ENCODE data around the gene VSIG10L. TPM values are rescaled to one million over a fixed set of nuclear protein-coding genes. Genes with fewer than 3 reads are reported as not detected.

VSIG10L gene
- total RNA-seq, 2 experiments from 2014 or later = 0.09 to 1.6 TPM

GRCh38 chr19:51331193-51331592 lies 10.7 kb downstream of the VSIG10L start:
- CTCF ChIA-PET (ENCODE audit: unreplicated experiment) = no interaction called here
- intact Hi-C loops (cut with micrococcal nuclease; ENCODE audit: unreplicated experiment) = loop anchor here (10.0 kb wide), 1 partner anchor 324 kb away; no protein-coding TSS in a partner anchor
- Histone ChIP-seq H2AFZ (ENCODE audit: low read length) (no peak overlapping the region), H3K9me3 (ENCODE audit: low read length) (no peaks in the 10 kb centered on the region), H4K20me1 (ENCODE audit: insufficient read depth, low read length) (no peaks in the 10 kb centered on the region), H3K4me2 (ENCODE audit: low read length) (no peak overlapping the region), H3K9me2 (ENCODE audit: insufficient read depth, low read length) (no peaks in the 10 kb centered on the region), H3K79me2 (ENCODE audit: insufficient read depth, low read depth, low read length) (no peaks in the 10 kb centered on the region), H3K27ac (ENCODE audit: low read depth, low read length, poor library complexity, severe bottlenecking) (no peak overlapping the region), H3K36me3 (ENCODE audit: insufficient read depth, low read length) (no peaks in the 10 kb centered on the region), H3K4me1 (ENCODE audit: insufficient read depth, low read length, poor library complexity, severe bottlenecking) (no peaks in the 10 kb centered on the region), H3K4me3 (ENCODE audit: low read depth, low read length, poor library complexity, severe bottlenecking) (no peak overlapping the region)
- no peak for TF ChIP-seq CTCF (conservative IDR thresholded peaks at IDR 0.05; ENCODE audit: low read length)
- TF ChIP-seq EZH2phosphoT487 (IDR thresholded peaks at IDR 0.05; ENCODE audit: borderline replicate concordance, low read depth, low read length) = no peak
- DNase-seq (ENCODE audit: low spot score) = no peak
- BruUV-seq (replicated peaks) = no TSS peak
- POLR2A ChIA-PET = no interaction called here

GRCh38 chr19:51330366-51330765 lies 11.6 kb downstream of the VSIG10L start:
- Histone ChIP-seq H3K36me3 (ENCODE audit: insufficient read depth, low read length) (no peaks in the 10 kb centered on the region), H3K9me3 (ENCODE audit: low read length) (no peaks in the 10 kb centered on the region), H2AFZ (ENCODE audit: low read length) (no peak overlapping the region), H3K4me2 (ENCODE audit: low read length) (no peak overlapping the region), H3K4me1 (ENCODE audit: insufficient read depth, low read length, poor library complexity, severe bottlenecking) (no peaks in the 10 kb centered on the region), H3K79me2 (ENCODE audit: insufficient read depth, low read depth, low read length) (no peaks in the 10 kb centered on the region), H3K9me2 (ENCODE audit: insufficient read depth, low read length) (no peaks in the 10 kb centered on the region), H4K20me1 (ENCODE audit: insufficient read depth, low read length) (no peaks in the 10 kb centered on the region), H3K27ac (ENCODE audit: low read depth, low read length, poor library complexity, severe bottlenecking) (no peak overlapping the region), H3K4me3 (ENCODE audit: low read depth, low read length, poor library complexity, severe bottlenecking) (no peak overlapping the region)
- BruUV-seq (replicated peaks) = no TSS peak
- ChIA-PET CTCF (ENCODE audit: unreplicated experiment) (no interaction called here), POLR2A (no interaction called here)
- intact Hi-C loops (cut with micrococcal nuclease; ENCODE audit: unreplicated experiment) = loop anchor here (10.0 kb wide), 1 partner anchor 324 kb away; no protein-coding TSS in a partner anchor
- TF ChIP-seq EZH2phosphoT487 (IDR thresholded peaks at IDR 0.05; ENCODE audit: borderline replicate concordance, low read depth, low read length) (no peak), CTCF (conservative IDR thresholded peaks at IDR 0.05; ENCODE audit: low read length) (no peak)
- no peak for DNase-seq (ENCODE audit: low spot score)

GRCh38 chr19:51329411-51329810 lies 12.5 kb downstream of the VSIG10L start:
- Histone ChIP-seq H3K9me2 (ENCODE audit: insufficient read depth, low read length) (no peaks in the 10 kb centered on the region), H2AFZ (ENCODE audit: low read length) (no peak overlapping the region), H3K27ac (ENCODE audit: low read depth, low read length, poor library complexity, severe bottlenecking) (no peak overlapping the region), H3K9me3 (ENCODE audit: low read length) (no peaks in the 10 kb centered on the region), H3K79me2 (ENCODE audit: insufficient read depth, low read depth, low read length) (no peaks in the 10 kb centered on the region), H3K4me1 (ENCODE audit: insufficient read depth, low read length, poor library complexity, severe bottlenecking) (no peaks in the 10 kb centered on the region), H3K36me3 (ENCODE audit: insufficient read depth, low read length) (no peaks in the 10 kb centered on the region), H3K4me3 (ENCODE audit: low read depth, low read length, poor library complexity, severe bottlenecking) (no peak overlapping the region), H4K20me1 (ENCODE audit: insufficient read depth, low read length) (no peaks in the 10 kb centered on the region), H3K4me2 (ENCODE audit: low read length) (no peak overlapping the region)
- intact Hi-C loops (cut with micrococcal nuclease; ENCODE audit: unreplicated experiment) = no loop called here
- TF ChIP-seq CTCF (conservative IDR thresholded peaks at IDR 0.05; ENCODE audit: low read length) (no peak), EZH2phosphoT487 (IDR thresholded peaks at IDR 0.05; ENCODE audit: borderline replicate concordance, low read depth, low read length) (no peak)
- DNase-seq (ENCODE audit: low spot score) = no peak
- POLR2A ChIA-PET = no interaction called here
- CTCF ChIA-PET (ENCODE audit: unreplicated experiment) = no interaction called here
- no TSS peak for BruUV-seq (replicated peaks)
